ENCODE data around the gene ZNF536.

- TF ChIP-seq POLR2AphosphoS5 (IDR thresholded peaks at IDR 0.05) (no peak), CTCF (IDR thresholded peaks at IDR 0.05) (no peak)
These were observed 48.3 kb upstream of the ZNF536 start for GRCh38 chr19:30323904-30324303.
